K562 (cell line): Measurements from ENCODE around the gene ZNF438. TPM values are rescaled to one million over a fixed set of nuclear protein-coding genes. Genes with fewer than 3 reads are reported as not detected.

Experiments
- ATAC-seq: fragments of 200-7000 bp; cut with Tn5 transposase; 3 replicates; pipeline ENCODE4 v1.9.1; 2020; ENCODE audit warnings: moderate library complexity
- BruUV-seq: library from RNA; stranded (reverse); fragments of 400-500 nt; replicated peaks from 2 replicates; lab custom pipeline; 2021; lab: Mats Ljungman, UMichigan
- CTCF ChIA-PET: fragments of 300-600 bp; formaldehyde crosslinking; extraction: SDS; loops from one replicate; lab custom pipeline; 2021; ENCODE audit warnings: low intra/inter-chr PET ratio; lab: Yijun Ruan, JAX
- POLR2A ChIA-PET: fragments of 300-600, 350-650 bp; sonication (Branson Sonifier 250); formaldehyde crosslinking; extraction: SDS; loops from one replicate; lab custom pipeline; 2021; ENCODE audit warnings: antibody characterized with exemption, inconsistent platforms; lab: Yijun Ruan, JAX
- DNase-seq, 4 experiments: peaks; one replicate each; pipeline versions ENCODE4 v3.0.0 to v3.0.0-alpha.2; 2011 to 2018; ENCODE audit warnings: low spot score in 3 of 4, mixed read lengths in 3 of 4; ENCODE audit errors: extremely low read depth in 1 of 4
- FAIRE-seq: peaks from 2 replicates; lab custom pipeline; 2011; peaks lifted over from hg19 to GRCh38; lab: Jason Lieb, UNC
- H2AFZ ChIP-seq: 2 replicates; pipeline ENCODE4 v1.6.0; 2011; ENCODE audit warnings: low read depth, low read length, control low read depth, inconsistent platforms
- H3K27ac ChIP-seq: fragments of 200-600 bp; 3 replicates; pipeline ENCODE4 v1.8.0; 2011; ENCODE audit warnings: low read depth, mild to moderate bottlenecking, control low read depth, inconsistent platforms, low read length, moderate library complexity, mixed read lengths; ENCODE audit errors: extremely low read depth
- H3K27me3 ChIP-seq, 2 experiments: fragments of 300-600 bp in 1 of 2; 2 replicates in 1 of 2; 3 replicates in 1 of 2; pipeline versions ENCODE4 v1.6.0 to v1.8.0; 2011; ENCODE audit warnings: inconsistent platforms in 2 of 2, low read length in 2 of 2, mild to moderate bottlenecking in 1 of 2, mixed read lengths in 1 of 2, moderate library complexity in 1 of 2; ENCODE audit not compliant: control insufficient read depth in 2 of 2, insufficient read depth in 2 of 2
- H3K36me3 ChIP-seq: fragments of 300-600 bp; 3 replicates; pipeline ENCODE4 v1.8.0; 2011; ENCODE audit warnings: mild to moderate bottlenecking, low read length, inconsistent platforms; ENCODE audit not compliant: control insufficient read depth, insufficient read depth
- H3K4me1 ChIP-seq, 2 experiments: fragments of 200-600 bp in 1 of 2; replicated peaks in 1 of 2; 2 replicates in 1 of 2; 3 replicates in 1 of 2; pipeline versions ENCODE4 v1.5.1 to v1.8.0; 2011; ENCODE audit warnings: inconsistent platforms in 2 of 2, low read length in 2 of 2, mild to moderate bottlenecking in 1 of 2, mixed read lengths in 1 of 2, moderate library complexity in 1 of 2; ENCODE audit not compliant: control insufficient read depth in 2 of 2, insufficient read depth in 2 of 2
- H3K4me2 ChIP-seq: 2 replicates; pipeline ENCODE4 v1.6.1; 2011; ENCODE audit warnings: low read length, control low read depth, inconsistent platforms, mixed read lengths; ENCODE audit not compliant: insufficient read depth
- H3K4me3 ChIP-seq: fragments of 200-600 bp; sonication (generic), shearing (Covaris generic); 2 replicates; pipeline ENCODE4 v1.5.1; 2016; ENCODE audit warnings: control low read depth, inconsistent platforms
- H3K79me2 ChIP-seq: fragments of 200-600 bp; 3 replicates; pipeline ENCODE4 v1.8.0; 2011; ENCODE audit warnings: low read length, inconsistent platforms; ENCODE audit not compliant: control insufficient read depth, insufficient read depth
- H3K9ac ChIP-seq, 2 experiments: 2 replicates each; pipeline versions ENCODE4 v1.6.0 to v1.6.1; 2011; ENCODE audit warnings: low read depth in 2 of 2, low read length in 2 of 2, control low read depth in 1 of 2, inconsistent platforms in 1 of 2, mild to moderate bottlenecking in 1 of 2, mixed read lengths in 1 of 2; ENCODE audit not compliant: insufficient read depth in 1 of 2
- H3K9me1 ChIP-seq: one replicate; pipeline ENCODE4 v1.6.0; 2011; ENCODE audit warnings: inconsistent platforms, mild to moderate bottlenecking, low read length, moderate library complexity; ENCODE audit not compliant: control insufficient read depth, insufficient read depth
- H3K9me3 ChIP-seq: replicated peaks from 2 replicates; pipeline ENCODE4 v1.5.1; 2011; ENCODE audit warnings: low read depth, low read length, inconsistent platforms; ENCODE audit not compliant: control insufficient read depth, insufficient read depth
- H4K20me1 ChIP-seq: replicated peaks from 2 replicates; pipeline ENCODE4 v1.6.1; 2011; ENCODE audit warnings: low read length, inconsistent platforms, mixed read lengths; ENCODE audit not compliant: control insufficient read depth, insufficient read depth
- CBX3 ChIP-seq, 2 experiments: IDR thresholded peaks; 1 replicate in 1 of 2; 2 replicates in 1 of 2; pipeline ENCODE4 v1.6.1; 2012; ENCODE audit warnings: inconsistent platforms in 2 of 2, low read length in 2 of 2, borderline replicate concordance in 1 of 2, control low read depth in 1 of 2
- FOXK1 ChIP-seq: sonication (generic); formaldehyde crosslinking; IDR thresholded peaks from 2 replicates; pipeline ENCODE4 v1.8.0; 2022; ENCODE audit warnings: missing genetic modification reagents, mild to moderate bottlenecking, borderline replicate concordance
- GATA2 ChIP-seq: sonication (generic); formaldehyde crosslinking; IDR thresholded peaks from 2 replicates; pipeline ENCODE4 v1.4.0; 2020; ENCODE audit warnings: mild to moderate bottlenecking, missing genetic modification reagents
- POLR2A ChIP-seq: fragments of 450-650 bp; conservative IDR thresholded peaks from 2 replicates; pipeline ENCODE4 v1.6.1; 2016
- POLR2B ChIP-seq: fragments of 450-650 bp; IDR thresholded peaks from 2 replicates; pipeline ENCODE4 v1.6.1; 2018; ENCODE audit warnings: low read depth; ENCODE audit not compliant: partially characterized antibody
- SNRNP70 ChIP-seq: fragments of 200-400 bp; formaldehyde crosslinking; optimal IDR thresholded peaks from 2 replicates; pipeline ENCODE3; 2017; ENCODE audit warnings: low read depth, low read length
- TEAD1 ChIP-seq, 2 experiments: fragments of 450-650 bp in 1 of 2; sonication (generic) in 1 of 2; formaldehyde crosslinking; IDR thresholded peaks; 2 replicates each; pipeline versions ENCODE4 v1.4.0 to v1.8.0; 2020 to 2022; ENCODE audit warnings: mild to moderate bottlenecking in 2 of 2, missing genetic modification reagents in 1 of 2
- TRIM28 ChIP-seq: fragments of 450-650 bp; IDR thresholded peaks from 2 replicates; pipeline ENCODE4 v1.6.1; 2017
- WGBS: fragments of 100-300 bp; shearing (Covaris generic); methylation state at CpG from one replicate; pipeline ENCODE4 v1.1.6; 2016; ENCODE audit warnings: low coverage, mixed read lengths; ENCODE audit not compliant: insufficient coverage; ENCODE audit errors: missing lambda C conversion rate; 5-methylcytosine and 5-hydroxymethylcytosine counted together
- in situ Hi-C: fragments of 300-500 bp; cut with MboI; formaldehyde crosslinking; loops from 4 replicates; pipeline ENCODE4 v1.15.0; 2018; ENCODE audit warnings: inconsistent platforms, mixed read lengths
- intact Hi-C: fragments of 100-400 bp; cut with micrococcal nuclease; formaldehyde crosslinking; loops from 2 replicates; pipeline ENCODE4 v1.14.2; 2022
- polyA plus RNA-seq, 8 experiments: library from polyadenylated mRNA; depleted of rRNA in 4 of 8; stranded (reverse) in 5 of 8; unstranded in 3 of 8; fragments of >200 nt; fragmentation: Nextera tagmentation in 2 of 8; fragmentation: Illumina TruSeq in 1 of 8; extraction: Ambion mirVana in 2 of 8; extraction: Trizol in 1 of 8; gene quantifications; 2 replicates each; pipeline versions ENCODE4 v1.2.1 to v1.2.3, GENCODE V29; 2011 to 2014; ENCODE audit warnings: inconsistent platforms in 1 of 8, missing spikeins in 1 of 8
- total RNA-seq, 7 experiments: library from RNA; depleted of rRNA in 6 of 7; stranded (reverse); fragments of >200 nt in 6 of 7; fragmentation: Illumina TruSeq in 2 of 7; extraction: Trizol in 2 of 7; gene quantifications; 2 replicates each; pipeline versions ENCODE4 v1.2.1 to v1.2.3, GENCODE V29; 2011 to 2021; ENCODE audit warnings: low replicate concordance in 1 of 7
- TF ChIP-seq, protein P1 (sequence below), 2 experiments: fragments of 450-650 bp; formaldehyde crosslinking in 1 of 2; IDR thresholded peaks; 2 replicates each; pipeline versions ENCODE4 v1.4.0 to v1.6.1; 2014 to 2020; ENCODE audit warnings: mild to moderate bottlenecking in 2 of 2, borderline replicate concordance in 1 of 2, low read depth in 1 of 2
- TF ChIP-seq, protein P2 (sequence below): fragments of 450-650 bp; conservative IDR thresholded peaks from 2 replicates; pipeline ENCODE4 v1.6.1; 2016; ENCODE audit warnings: missing genetic modification characterization, low read depth, mild to moderate bottlenecking, control low read depth, missing compliant biosample characterization

The ZNF438 gene
- total and polyA plus RNA-seq, 9 of the 15 experiments (the other 6 are each of a cell fraction or from before 2014, with no cell fraction given) = 0.45 to 1.5 (median 0.91) TPM

DNA sequence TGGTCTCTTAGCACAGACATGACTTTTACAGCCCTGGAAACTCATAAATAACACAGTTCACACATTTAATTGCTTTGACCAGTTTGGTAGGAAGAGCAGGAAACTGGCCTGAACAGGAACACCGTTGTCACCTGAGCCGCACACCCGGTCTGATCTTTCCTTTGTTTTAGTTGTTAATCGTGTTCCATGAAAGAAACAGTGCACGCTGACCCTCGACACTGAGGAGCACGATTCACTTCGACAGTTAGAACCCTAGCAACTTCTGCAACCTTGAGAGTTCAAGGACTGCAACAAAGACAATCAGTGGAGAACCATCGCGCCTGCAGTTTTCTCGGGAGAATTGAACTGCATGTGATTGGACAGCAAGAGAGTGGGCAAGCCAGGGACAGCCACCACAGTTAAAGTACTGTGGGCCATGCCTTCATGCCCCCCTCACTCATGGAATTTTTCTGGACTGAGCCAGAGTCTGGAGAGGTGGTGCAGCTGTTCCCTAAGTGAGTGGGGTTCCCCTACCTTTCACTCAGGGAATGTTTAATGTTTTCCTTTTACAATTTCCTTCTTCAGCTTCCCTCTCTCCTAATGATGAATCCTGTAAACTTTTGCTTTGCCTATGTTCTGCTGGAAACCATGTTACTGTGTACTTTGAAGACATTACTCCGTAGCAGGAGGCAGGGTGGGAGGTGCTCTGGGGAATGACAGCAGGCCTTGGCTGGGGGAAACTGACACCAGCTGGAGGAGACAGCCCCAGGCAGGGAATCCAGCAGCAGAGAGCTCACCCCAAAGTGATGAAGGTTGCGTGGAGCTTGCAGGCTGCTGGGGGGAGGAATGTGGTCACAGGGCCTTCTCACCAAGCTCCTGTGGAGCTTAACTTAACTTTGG is 198.7 kb downstream of the ZNF438 start:
- peaks cover 8 to 41% of the 10 kb centered on the region in 2 experiments; a peak in 4 of 5 replicates for H3K27me3 ChIP-seq
- H3K27ac ChIP-seq = no peak overlapping the region
- H3K79me2 ChIP-seq = no peaks in the 10 kb centered on the region
- no peak for DNase-seq
- H3K4me3 ChIP-seq = no peak overlapping the region
- no peak for ATAC-seq
- H3K4me1 ChIP-seq = peaks cover 0 to 5% of the 10 kb centered on the region in 2 experiments; a peak in 3 of 5 replicates
- in situ Hi-C loops (no loop called here), intact Hi-C loops (no loop called here)
- H4K20me1 ChIP-seq = no peaks in the 10 kb centered on the region
- no peak overlapping the region for H2AFZ ChIP-seq
- H3K4me2 ChIP-seq = no peak overlapping the region
- 2% methylated on average over 13 of the region's 13 CpGs for WGBS
- no peaks in the 10 kb centered on the region for H3K36me3 ChIP-seq
- H3K9me3 ChIP-seq = peaks cover 3% of the 10 kb centered on the region
- no TSS peak for BruUV-seq
- ChIA-PET CTCF (interaction anchor here (0.7 kb wide), 1 partner anchor 50 kb away, joined by 3 read pairs; no protein-coding TSS in a partner anchor), POLR2A (interaction anchor here (0.6 to 1.6 kb wide), 2 partner anchors 14 to 919 kb away, joined by 3 to 5 read pairs; no protein-coding TSS in a partner anchor)
- peaks cover 4% of the 10 kb centered on the region for H3K9me1 ChIP-seq
- H3K9ac ChIP-seq = no peak overlapping the region
- no peak for FAIRE-seq
- TF ChIP-seq TRIM28 (no peak), SNRNP70 (no peak), POLR2B (no peak), GATA2 (CRISPR knock-in tag) (no peak), TEAD1 (CRISPR knock-in tag; IDR thresholded peaks at IDR 0.05) (no peak), POLR2A (no peak), FOXK1 (CRISPR knock-in tag) (no peak), CBX3 (IDR thresholded peaks at IDR 0.05; ENCODE audit: borderline replicate concordance in 1 of 2, low read length in 2 of 2) (no peak)
- TF ChIP-seq, protein P1, sequence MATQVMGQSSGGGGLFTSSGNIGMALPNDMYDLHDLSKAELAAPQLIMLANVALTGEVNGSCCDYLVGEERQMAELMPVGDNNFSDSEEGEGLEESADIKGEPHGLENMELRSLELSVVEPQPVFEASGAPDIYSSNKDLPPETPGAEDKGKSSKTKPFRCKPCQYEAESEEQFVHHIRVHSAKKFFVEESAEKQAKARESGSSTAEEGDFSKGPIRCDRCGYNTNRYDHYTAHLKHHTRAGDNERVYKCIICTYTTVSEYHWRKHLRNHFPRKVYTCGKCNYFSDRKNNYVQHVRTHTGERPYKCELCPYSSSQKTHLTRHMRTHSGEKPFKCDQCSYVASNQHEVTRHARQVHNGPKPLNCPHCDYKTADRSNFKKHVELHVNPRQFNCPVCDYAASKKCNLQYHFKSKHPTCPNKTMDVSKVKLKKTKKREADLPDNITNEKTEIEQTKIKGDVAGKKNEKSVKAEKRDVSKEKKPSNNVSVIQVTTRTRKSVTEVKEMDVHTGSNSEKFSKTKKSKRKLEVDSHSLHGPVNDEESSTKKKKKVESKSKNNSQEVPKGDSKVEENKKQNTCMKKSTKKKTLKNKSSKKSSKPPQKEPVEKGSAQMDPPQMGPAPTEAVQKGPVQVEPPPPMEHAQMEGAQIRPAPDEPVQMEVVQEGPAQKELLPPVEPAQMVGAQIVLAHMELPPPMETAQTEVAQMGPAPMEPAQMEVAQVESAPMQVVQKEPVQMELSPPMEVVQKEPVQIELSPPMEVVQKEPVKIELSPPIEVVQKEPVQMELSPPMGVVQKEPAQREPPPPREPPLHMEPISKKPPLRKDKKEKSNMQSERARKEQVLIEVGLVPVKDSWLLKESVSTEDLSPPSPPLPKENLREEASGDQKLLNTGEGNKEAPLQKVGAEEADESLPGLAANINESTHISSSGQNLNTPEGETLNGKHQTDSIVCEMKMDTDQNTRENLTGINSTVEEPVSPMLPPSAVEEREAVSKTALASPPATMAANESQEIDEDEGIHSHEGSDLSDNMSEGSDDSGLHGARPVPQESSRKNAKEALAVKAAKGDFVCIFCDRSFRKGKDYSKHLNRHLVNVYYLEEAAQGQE (IDR thresholded peaks at IDR 0.05; ENCODE audit: borderline replicate concordance) = no peak
- TF ChIP-seq, protein P1 (CRISPR knock-in tag; IDR thresholded peaks at IDR 0.05; ENCODE audit: low read depth) = no peak
- TF ChIP-seq, protein P2, sequence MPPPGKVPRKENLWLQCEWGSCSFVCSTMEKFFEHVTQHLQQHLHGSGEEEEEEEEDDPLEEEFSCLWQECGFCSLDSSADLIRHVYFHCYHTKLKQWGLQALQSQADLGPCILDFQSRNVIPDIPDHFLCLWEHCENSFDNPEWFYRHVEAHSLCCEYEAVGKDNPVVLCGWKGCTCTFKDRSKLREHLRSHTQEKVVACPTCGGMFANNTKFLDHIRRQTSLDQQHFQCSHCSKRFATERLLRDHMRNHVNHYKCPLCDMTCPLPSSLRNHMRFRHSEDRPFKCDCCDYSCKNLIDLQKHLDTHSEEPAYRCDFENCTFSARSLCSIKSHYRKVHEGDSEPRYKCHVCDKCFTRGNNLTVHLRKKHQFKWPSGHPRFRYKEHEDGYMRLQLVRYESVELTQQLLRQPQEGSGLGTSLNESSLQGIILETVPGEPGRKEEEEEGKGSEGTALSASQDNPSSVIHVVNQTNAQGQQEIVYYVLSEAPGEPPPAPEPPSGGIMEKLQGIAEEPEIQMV (tag) = no peak
